GM21737 (cell line): Measurements from ENCODE around the gene DRD3.

Experiments
- ATAC-seq: cut with Tn5 transposase; IDR thresholded peaks from one replicate; pipeline ENCODE4 v1.9.1; 2021; ENCODE audit warnings: mild to moderate bottlenecking, moderate library complexity; ENCODE audit not compliant: unreplicated experiment

Gene DRD3

DNA sequence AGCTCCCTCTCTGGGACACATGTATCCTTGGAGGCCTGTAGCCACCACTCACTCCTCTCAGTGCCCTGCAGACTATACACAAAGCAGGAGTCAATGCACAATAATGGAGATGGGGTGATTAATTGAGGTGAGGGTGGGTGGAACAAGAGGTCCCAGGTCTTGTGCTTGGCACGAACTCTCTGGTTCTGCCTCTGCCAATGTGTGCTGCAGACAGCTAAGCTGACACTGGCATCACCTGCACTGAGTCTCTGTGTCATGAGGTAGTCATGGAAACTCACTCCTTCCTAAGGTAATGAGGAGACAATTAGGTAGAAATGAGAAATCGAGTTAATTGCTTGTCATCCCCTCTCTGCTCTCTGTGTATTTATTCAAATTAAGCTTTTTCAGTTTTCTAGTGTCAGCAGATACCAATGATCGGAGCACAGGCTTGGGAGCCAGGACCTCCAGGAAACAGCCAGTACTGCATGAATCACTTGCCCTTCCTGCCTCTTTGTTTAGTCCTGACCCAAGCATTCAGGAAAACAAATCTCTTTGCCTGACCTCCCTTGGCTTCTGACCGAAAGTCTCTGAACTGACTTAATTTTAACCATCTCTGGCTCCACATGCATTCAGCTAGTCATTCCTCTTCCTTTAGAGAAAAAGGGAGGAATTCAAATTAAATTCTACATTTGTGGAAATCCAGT is 56.7 kb downstream of the DRD3 start:
- ATAC-seq = no peak

DNA sequence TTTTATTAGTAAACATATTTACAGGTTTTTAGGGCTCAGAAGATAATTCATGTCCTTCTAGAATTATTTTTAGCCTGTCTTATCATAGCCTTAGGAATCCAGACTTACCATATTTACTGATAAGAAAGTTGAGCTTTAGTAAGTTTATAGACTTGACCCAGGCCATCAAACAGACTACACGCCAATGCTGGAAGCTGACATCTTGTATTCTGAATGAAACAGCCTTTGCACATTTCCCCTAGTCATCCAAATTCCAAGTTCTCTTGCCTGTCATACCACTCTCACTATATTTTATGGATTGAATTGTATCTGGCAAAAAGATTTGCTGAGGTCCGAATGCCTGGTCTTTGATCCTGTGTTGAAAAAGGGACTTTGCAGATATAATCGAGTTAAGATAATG is 58.6 kb downstream of the DRD3 start:
- ATAC-seq = no peak

GRCh38 chr3:114119776-114120175 is 59.1 kb downstream of the DRD3 start:
- ATAC-seq = no peak

GRCh38 chr3:114115143-114115542 is 63.7 kb downstream of the DRD3 start:
- ATAC-seq = no peak

DNA sequence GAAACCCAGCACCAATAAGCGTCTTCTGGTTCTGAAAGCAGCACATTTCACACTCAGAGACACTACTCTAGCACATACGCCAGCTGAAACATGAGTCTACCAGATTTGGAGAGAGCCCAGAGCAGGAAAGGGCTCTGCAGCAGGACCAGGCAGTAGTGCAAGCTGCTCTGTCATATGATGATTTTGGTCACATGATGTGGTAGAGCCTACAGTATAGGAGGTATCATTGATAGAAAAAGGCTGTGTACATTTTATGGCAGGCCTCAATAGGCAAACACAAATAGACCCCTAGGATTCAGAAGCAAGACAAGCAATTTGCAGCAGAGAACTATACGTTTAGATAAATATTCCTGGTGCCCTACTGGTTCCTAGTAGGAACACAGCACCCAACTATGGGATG is 64.1 kb downstream of the DRD3 start:
- no peak for ATAC-seq

- no peak for ATAC-seq
Measured at GRCh38 chr3:114112696-114113095, 66.2 kb downstream of the DRD3 start.

GRCh38 chr3:114111060-114111770 is 67.6 kb downstream of the DRD3 start:
- no peak for ATAC-seq

- ATAC-seq = no peak
Measured at GRCh38 chr3:114110439-114110838, 68.4 kb downstream of the DRD3 start.

DNA sequence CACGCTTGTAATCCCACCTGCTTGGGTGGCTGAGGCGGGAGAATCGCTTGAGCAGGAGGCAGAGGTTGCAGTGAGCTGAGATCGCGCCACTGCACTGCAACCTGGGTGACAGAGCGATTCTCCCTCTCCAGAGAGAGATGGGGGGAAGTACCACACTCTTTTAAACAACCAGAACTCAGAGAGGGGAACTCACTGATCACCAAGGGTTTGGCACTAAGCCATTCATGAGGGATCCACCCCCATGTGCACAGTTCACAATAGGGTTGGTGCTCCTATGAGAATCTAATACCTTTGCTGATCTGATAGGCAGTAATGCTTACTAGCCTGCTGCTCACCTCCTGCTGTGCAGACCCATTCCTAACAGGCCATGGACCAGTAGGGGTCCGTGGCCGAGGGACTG is 70.7 kb downstream of the DRD3 start:
- no peak for ATAC-seq

GRCh38 chr3:114104414-114104813 is 74.4 kb downstream of the DRD3 start:
- no peak for ATAC-seq

GRCh38 chr3:114103858-114104257 is 75.0 kb downstream of the DRD3 start:
- no peak for ATAC-seq

- ATAC-seq = no peak
Measured at GRCh38 chr3:114103181-114103580, 75.7 kb downstream of the DRD3 start.

- ATAC-seq = no peak
Measured at GRCh38 chr3:114101101-114101500, 77.8 kb downstream of the DRD3 start.

DNA sequence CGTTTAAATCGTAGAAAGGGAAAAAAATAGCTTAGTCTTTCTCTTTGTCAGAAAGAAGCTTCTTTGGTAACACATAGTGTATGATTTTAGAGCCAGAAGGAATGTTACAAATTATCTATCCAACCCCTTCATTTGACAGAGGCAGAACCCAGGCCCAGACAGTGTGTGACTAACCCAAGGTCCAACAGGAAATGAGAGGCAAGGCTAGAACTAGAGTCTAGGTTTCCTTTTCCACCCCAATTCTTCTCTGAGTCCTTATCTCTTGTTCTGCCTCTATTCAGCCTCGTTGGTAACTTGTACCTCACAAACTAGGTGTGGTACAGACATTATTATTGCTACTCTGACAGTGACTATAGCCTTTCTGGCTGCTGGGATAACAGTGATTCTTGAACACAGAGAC is 83.1 kb downstream of the DRD3 start:
- ATAC-seq = no peak

DNA sequence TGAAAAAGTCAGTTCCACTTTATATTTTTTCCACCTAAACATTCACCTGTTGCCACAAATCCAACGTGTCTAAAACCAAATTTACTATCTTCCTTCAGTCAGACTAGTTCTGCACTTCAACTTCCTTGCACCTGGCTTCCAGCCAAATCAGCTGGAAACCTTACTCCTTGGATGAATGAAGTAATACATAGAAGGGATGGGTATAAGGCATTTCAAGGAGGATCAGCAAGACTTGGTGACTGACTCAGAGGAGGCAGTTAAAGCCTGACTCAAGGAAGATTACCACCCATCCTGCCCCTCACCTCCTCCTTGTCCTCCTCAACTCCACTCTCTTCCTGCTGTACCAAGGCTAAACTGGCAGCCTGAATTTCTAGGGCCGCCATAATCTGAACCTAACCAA is 85.3 kb downstream of the DRD3 start:
- no peak for ATAC-seq

- no peak for ATAC-seq
Measured at GRCh38 chr3:114093016-114093380, 85.9 kb downstream of the DRD3 start.

GRCh38 chr3:114092151-114093015 is 86.5 kb downstream of the DRD3 start:
- ATAC-seq = no peak

DNA sequence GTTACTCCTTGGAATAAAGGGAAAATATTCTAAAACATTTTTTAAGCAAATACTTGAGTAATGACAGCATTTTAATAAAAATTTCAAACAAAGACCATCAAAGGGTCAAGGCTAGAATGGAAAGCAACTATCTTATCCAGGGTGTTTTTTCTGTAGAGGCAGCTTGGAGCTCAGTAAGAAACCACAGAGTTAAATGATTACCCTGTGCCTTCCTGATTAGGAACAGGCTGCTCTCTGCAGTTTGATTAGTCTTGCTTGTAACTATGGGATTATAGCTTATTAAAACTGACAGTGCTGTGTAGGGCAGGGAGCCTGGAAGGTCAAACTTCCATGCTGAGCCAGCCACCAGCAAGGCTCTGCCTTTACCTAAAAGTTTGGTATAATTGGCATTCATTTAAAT is 89.2 kb downstream of the DRD3 start:
- no peak for ATAC-seq

DNA sequence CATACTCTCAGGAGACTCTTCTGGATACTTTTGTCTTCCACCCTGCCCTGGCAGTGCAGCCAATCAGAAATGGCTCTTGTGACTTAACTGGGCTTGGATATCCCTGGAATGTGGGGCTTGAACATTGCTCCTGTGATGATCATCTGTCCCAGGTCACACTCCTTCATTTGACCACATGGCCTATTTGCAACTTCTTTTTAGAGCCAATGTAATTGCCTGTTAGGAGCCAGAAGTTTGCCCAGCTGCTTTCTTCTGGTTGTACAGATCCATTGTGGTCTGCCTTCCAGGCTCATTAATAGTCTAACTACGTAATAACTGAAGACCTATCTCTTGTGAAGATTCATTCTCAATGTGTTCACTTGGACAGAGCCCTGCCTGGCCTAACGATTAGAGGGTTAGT is 92.5 kb downstream of the DRD3 start:
- ATAC-seq = no peak

DNA sequence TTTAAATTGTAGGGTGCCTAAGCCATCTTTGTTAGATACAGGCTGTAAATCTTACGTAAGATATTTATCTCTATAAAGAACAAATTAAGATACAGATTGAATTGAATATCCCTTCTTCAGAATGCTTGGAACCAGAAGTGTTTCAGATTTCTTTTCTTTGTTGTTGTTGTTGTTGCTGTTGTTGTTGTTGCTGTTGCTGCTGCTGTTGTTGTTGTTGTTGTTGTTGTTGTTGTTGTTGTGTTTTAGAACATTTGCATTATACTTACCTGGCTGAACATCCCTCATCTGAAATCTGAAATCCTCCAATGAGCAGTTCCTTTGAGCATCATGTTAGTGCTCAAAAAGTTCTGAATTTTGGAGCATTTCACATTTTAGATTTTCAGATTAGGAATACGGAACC is 95.7 kb downstream of the DRD3 start:
- no peak for ATAC-seq

- no peak for ATAC-seq
Measured at GRCh38 chr3:114081037-114081436, 97.8 kb downstream of the DRD3 start.

GRCh38 chr3:114080201-114080600 is 98.7 kb downstream of the DRD3 start:
- ATAC-seq = no peak
